Measurements from ENCODE around the gene ZFP90. TPM values are rescaled to one million over a fixed set of nuclear protein-coding genes. Genes with fewer than 3 reads are reported as not detected.

ZFP90 gene
- total RNA-seq, 4 donors from 2014 or later = 8.2 to 36.6 (median 9.9) TPM

GRCh38 chr16:68512183-68512582, 26.9 kb upstream of the ZFP90 start:
- intact Hi-C loops (cut with DNase I; ENCODE audit: low total_unique reads) (no loop called here), in situ Hi-C loops (cut with MboI; ENCODE audit: low sequenced_read_pairs in 4 of 4) (loop anchor here in 1 of 4 donors (25.0 kb wide), 1 partner anchor 125 kb away; no protein-coding TSS in a partner anchor)
- TF ChIP-seq POLR2A (IDR thresholded peaks at IDR 0.05) (no peak), CTCF (IDR thresholded peaks at IDR 0.05 in 4 of 5, conservative IDR thresholded peaks at IDR 0.05 in 1 of 5) (no peak)
- Histone ChIP-seq H3K4me1 (peaks cover 0 to 5% of the 10 kb centered on the region in 2 donors), H3K27ac (no peak overlapping the region), H3K9me3 (no peaks in the 10 kb centered on the region), H3K27me3 (peaks cover 6% of the 10 kb centered on the region in 3 donors), H3K36me3 (no peaks in the 10 kb centered on the region), H3K4me3 (no peak overlapping the region)
- ATAC-seq (no peak), DNase-seq (no peak)

- Histone ChIP-seq H3K27me3 (peaks cover 6% of the 10 kb centered on the region in 3 donors), H3K9me3 (no peaks in the 10 kb centered on the region), H3K36me3 (no peaks in the 10 kb centered on the region), H3K4me1 (peaks cover 0 to 5% of the 10 kb centered on the region in 2 donors), H3K4me3 (no peak overlapping the region), H3K27ac (no peak overlapping the region)
- in situ Hi-C loops (cut with MboI; ENCODE audit: low sequenced_read_pairs in 4 of 4) = loop anchor here in 1 of 4 donors (25.0 kb wide), 1 partner anchor 125 kb away; no protein-coding TSS in a partner anchor
- intact Hi-C loops (cut with DNase I; ENCODE audit: low total_unique reads) = no loop called here
- ATAC-seq = no peak
- no peak for DNase-seq
- no peak for TF ChIP-seq POLR2A (IDR thresholded peaks at IDR 0.05)
These were observed 26.3 kb upstream of the ZFP90 start for GRCh38 chr16:68512742-68513141.

GRCh38 chr16:68514511-68514910, 24.6 kb upstream of the ZFP90 start:
- Histone ChIP-seq H3K36me3 (no peaks in the 10 kb centered on the region), H3K27me3 (peaks cover 4 to 6% (median 4%) of the 10 kb centered on the region in 3 donors), H3K4me3 (no peak overlapping the region), H3K9me3 (no peaks in the 10 kb centered on the region), H3K27ac (no peak overlapping the region), H3K4me1 (peaks cover 0 to 5% of the 10 kb centered on the region in 2 donors)
- ATAC-seq (no peak), DNase-seq (no peak)
- TF ChIP-seq POLR2A (IDR thresholded peaks at IDR 0.05) (no peak), CTCF (IDR thresholded peaks at IDR 0.05 in 4 of 5, conservative IDR thresholded peaks at IDR 0.05 in 1 of 5) (no peak)
- in situ Hi-C loops (cut with MboI; ENCODE audit: low sequenced_read_pairs in 4 of 4) (loop anchor here in 1 of 4 donors (25.0 kb wide), 1 partner anchor 127 kb away; no protein-coding TSS in a partner anchor), intact Hi-C loops (cut with DNase I; ENCODE audit: low total_unique reads) (no loop called here)

GRCh38 chr16:68517606-68518166, 21.4 kb upstream of the ZFP90 start:
- intact Hi-C loops (cut with DNase I; ENCODE audit: low total_unique reads) = no loop called here
- H3K9me3 ChIP-seq = no peaks in the 10 kb centered on the region
- H3K36me3 ChIP-seq = no peaks in the 10 kb centered on the region
- in situ Hi-C loops (cut with MboI; ENCODE audit: low sequenced_read_pairs in 4 of 4) = loop anchor here in 1 of 4 donors (25.0 kb wide), 1 partner anchor 130 kb away; no protein-coding TSS in a partner anchor
- ATAC-seq (no peak), DNase-seq (no peak)
- TF ChIP-seq POLR2A (IDR thresholded peaks at IDR 0.05) (no peak), CTCF (IDR thresholded peaks at IDR 0.05 in 4 of 5, conservative IDR thresholded peaks at IDR 0.05 in 1 of 5) (no peak)
- peaks cover 0 to 4% of the 10 kb centered on the region in 2 donors for H3K4me1 ChIP-seq
- no peak overlapping the region for H3K4me3 ChIP-seq
- H3K27ac ChIP-seq = no peak overlapping the region
- no peaks in the 10 kb centered on the region for H3K27me3 ChIP-seq

- intact Hi-C loops (cut with DNase I; ENCODE audit: low total_unique reads) (no loop called here), in situ Hi-C loops (cut with MboI; ENCODE audit: low sequenced_read_pairs in 4 of 4) (loop anchor here in 1 of 4 donors (25.0 kb wide), 1 partner anchor 132 kb away; no protein-coding TSS in a partner anchor)
- TF ChIP-seq POLR2A (IDR thresholded peaks at IDR 0.05) (no peak), CTCF (IDR thresholded peaks at IDR 0.05 in 4 of 5, conservative IDR thresholded peaks at IDR 0.05 in 1 of 5) (no peak)
- H3K27ac ChIP-seq = no peak overlapping the region
- no peak for ATAC-seq
- no peaks in the 10 kb centered on the region for H3K36me3 ChIP-seq
- no peaks in the 10 kb centered on the region for H3K27me3 ChIP-seq
- no peak overlapping the region for H3K4me3 ChIP-seq
- no peak for DNase-seq
- H3K4me1 ChIP-seq = peaks cover 0 to 4% of the 10 kb centered on the region in 2 donors
- H3K9me3 ChIP-seq = no peaks in the 10 kb centered on the region
These were observed 19.8 kb upstream of the ZFP90 start for GRCh38 chr16:68519225-68519745.

Measured in gastrocnemius medialis (tissue), 4 donors.